ENCODE results near the gene CAPN9.
"Not testable (repeated sequence)": the region's sequence is repeated elsewhere in the genome, so short reads cannot be mapped to it uniquely, and the experiment has no call there.

The CAPN9 gene

DNA sequence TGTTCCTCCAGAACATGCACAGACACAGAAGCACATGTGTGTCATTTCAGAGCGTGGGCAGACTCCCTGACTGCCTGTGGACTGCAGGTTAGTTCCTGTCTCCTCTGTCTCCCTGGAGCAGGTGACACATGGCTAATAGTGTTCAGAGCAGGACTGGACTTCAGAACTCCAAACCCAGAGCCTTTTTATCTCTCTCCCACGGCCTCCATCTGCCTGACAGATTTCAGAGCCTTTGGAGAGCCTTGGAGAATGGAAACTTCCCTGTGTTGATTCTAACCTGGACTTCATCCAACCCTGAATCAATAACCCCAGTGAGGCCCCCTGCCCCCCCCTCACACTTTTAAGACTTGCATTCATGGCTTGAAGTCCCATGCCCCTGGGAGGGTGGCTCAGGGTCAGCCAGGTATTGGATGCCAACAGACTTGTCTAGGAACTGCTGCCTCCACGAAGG, 76.8 kb downstream of the CAPN9 start:
- DNase-seq (ENCODE audit: low read depth) = no peak

DNA sequence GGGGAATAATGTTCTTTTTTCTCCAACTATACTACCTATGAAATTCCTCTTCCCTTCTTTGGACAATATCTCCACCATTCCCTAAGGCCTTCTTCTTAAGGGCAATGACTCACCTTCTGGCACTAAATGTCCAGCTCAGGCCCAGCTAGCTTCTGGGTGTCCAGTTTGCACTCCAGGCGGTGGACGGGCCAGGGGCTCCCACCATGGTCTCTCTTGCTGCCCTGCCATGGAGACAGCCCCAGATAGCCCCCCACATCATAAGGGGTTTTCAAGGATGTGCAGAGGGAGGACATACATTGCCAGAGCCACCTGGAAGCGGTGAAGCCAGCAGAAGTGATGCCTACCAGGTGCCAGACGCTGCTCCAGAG, 77.3 kb downstream of the CAPN9 start:
- no peak for DNase-seq (ENCODE audit: low read depth)

DNA sequence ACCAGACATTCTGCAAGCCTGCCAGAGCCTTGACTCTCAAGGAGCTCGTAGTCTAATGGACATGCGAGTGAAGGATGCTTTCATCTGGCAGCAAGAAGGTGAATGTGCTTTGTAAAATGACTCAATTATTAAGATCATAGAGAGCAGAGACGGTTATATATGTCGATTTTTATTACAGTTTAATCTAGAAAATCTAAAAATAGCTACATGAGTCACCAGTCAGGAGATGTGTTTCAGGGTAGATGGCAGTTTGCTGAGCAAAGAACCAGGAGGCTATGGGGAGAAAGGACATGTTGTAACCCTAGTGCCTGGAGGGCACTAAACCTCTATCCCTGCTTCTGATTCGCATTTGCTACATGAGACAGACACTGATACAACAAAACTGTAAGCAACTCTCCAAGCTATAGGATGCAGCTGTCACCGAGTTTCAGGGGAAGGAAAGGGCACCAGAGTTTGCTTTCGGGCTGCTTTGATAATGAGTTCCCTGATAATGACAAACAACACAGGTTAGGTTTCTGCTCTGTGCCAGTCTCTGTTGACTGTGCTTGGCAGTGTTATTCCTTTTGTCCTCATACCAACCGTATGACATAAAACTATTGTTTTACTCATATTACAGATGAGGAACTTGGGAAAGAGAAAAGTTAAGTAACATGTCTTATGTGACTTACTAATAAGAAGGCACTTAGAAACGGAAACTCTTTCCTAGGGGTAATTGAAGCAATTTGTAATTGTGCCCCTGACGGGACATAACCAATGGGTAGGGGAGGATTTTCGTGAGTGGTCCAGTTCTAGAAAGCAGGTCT, 77.9 kb downstream of the CAPN9 start:
- peak; percentile 81 for DNase-seq (ENCODE audit: low read depth)

GRCh38 chr1:230825761-230826160, 78.6 kb downstream of the CAPN9 start:
- DNase-seq (ENCODE audit: low read depth) = no peak

- DNase-seq (ENCODE audit: low read depth) = no peak
Measured at GRCh38 chr1:230826166-230826875, 79.1 kb downstream of the CAPN9 start.

- DNase-seq (ENCODE audit: low read depth) = peak; percentile 29
Measured at GRCh38 chr1:230827081-230827681, 80.0 kb downstream of the CAPN9 start.

DNA sequence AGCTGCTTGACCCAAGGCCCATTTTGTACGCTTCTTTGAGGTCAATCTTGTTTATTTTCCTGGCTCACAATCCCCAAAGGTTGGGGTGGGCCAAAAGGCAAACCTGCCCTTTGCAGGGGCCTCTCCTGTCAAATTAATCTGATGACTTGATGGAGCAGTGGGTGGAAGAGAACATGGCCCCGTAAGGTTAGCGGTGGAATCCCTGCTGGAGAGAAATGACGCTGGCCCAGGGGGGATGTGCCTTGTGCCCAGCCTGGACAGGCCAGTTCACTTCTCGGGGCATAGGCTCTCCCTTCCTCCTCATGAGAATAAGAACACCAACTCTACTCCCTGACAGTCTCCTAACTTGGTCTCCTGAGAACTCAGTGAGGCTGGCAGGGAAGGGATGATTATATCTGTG, 80.6 kb downstream of the CAPN9 start:
- no peak for DNase-seq (ENCODE audit: low read depth)

GRCh38 chr1:230828421-230828820, 81.2 kb downstream of the CAPN9 start:
- DNase-seq (ENCODE audit: low read depth) = no peak

- no peak for DNase-seq (ENCODE audit: low read depth)
Measured at GRCh38 chr1:230831771-230832170, 84.6 kb downstream of the CAPN9 start.

GRCh38 chr1:230832476-230832875, 85.3 kb downstream of the CAPN9 start:
- DNase-seq (ENCODE audit: low read depth) = no peak

DNA sequence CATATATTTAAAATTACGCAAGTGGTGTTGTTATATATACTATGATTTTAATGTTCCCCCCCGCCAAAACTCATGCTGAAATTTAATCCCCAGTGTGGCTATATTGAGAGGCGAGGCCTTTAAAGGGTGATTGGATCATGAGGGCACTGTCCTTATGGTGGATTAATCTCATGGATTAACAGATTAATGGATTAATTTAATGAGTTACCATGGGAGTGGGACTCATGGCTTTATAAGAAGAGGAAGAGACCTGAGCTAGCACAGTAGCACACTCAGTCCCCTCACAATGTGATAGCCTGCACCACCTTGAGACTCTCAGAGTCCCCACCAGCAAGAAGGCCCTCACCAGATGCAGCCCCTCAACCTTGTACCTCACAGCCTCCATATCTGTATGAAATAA, 86.3 kb downstream of the CAPN9 start:
- DNase-seq (ENCODE audit: low read depth) = no peak

DNA sequence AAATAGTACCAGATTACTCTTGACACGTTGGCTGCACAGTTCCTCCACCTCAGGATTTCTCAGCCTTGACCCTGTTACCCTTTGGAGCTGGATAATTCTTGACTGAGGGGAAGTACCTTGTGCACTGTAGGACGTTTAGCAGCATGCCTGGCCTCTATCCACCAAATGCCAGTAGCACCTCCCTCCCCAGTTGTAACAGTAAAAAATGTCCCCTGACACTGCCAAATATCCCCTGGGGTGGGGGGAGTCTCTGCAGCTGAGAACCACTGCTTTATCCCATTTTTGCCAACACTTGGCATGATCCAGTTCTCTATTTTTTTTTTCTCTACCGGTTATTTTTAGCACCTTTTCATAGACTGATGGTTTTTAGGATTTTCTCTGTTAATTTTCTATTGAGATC, 87.1 kb downstream of the CAPN9 start:
- no peak for DNase-seq (ENCODE audit: low read depth)

- no peak for DNase-seq (ENCODE audit: low read depth)
Measured at GRCh38 chr1:230836347-230836746, 89.2 kb downstream of the CAPN9 start.

DNA sequence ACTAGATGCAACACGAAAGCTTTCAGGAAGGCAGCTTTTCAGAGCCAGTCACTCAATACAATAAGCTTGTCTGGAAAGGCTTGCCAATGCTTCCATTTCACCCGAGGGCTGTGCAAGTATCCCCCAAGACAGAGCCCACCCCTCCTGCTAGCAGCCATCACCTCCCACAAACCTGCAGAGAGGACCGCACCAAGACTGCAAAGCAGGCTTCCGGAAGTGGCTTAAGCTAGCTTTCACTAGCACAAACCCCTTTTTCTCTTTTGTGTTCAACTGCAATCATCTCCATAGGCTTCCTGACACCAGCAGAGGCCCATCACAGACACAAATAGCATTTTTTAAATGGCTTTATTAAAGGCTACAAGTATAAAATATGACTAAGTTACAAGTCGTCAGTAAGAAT, 89.6 kb downstream of the CAPN9 start:
- DNase-seq (ENCODE audit: low read depth) = no peak

DNA sequence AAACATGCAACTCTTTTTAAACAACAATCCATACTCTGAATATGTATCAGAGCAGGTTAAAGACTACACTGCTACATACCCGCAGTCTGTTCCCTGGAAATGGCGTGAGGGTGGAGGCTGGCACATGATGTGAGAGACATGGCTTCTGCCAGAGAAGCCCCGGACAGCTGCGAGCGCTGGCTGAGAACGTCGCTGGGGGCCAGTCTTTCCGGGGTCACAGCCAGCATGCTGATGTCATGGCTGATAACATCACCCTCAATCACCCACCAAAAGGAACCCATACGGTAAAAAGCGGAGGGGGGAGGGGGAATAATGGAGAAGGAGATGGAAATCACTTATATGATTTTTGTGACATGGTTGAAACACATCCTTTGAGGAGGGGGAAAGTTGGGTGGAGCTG, 92.0 kb downstream of the CAPN9 start:
- DNase-seq (ENCODE audit: low read depth) = no peak

GRCh38 chr1:230842801-230843200, 95.6 kb downstream of the CAPN9 start:
- DNase-seq (ENCODE audit: low read depth) = no peak

GRCh38 chr1:230843503-230844309, 96.5 kb downstream of the CAPN9 start:
- DNase-seq (ENCODE audit: low read depth) = no peak

DNA sequence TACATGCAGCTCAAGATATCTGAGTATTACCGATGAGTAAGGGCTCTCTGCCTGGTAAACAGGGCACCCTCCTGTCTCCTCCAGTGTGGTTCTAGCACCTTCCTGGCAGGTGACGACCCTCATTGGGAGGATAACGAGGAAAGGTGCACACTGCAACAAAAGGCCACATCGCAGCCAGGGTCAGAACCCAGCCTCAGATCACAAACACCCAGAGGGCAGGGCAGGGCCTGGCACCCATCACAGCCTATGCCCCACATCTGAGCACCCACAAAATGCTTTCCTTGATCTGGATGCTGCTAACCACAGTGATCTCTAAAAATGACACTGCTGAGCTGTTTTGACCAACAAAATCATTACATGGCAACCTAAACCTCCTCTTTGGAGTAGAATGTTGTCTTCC, 97.4 kb downstream of the CAPN9 start:
- DNase-seq (ENCODE audit: low read depth) = no peak

GRCh38 chr1:230845184-230845583, 98.0 kb downstream of the CAPN9 start:
- not testable (repeated sequence) for DNase-seq (ENCODE audit: low read depth)

- DNase-seq (ENCODE audit: low read depth) = no peak
Measured at GRCh38 chr1:230848235-230848634, 101.0 kb downstream of the CAPN9 start.

DNA sequence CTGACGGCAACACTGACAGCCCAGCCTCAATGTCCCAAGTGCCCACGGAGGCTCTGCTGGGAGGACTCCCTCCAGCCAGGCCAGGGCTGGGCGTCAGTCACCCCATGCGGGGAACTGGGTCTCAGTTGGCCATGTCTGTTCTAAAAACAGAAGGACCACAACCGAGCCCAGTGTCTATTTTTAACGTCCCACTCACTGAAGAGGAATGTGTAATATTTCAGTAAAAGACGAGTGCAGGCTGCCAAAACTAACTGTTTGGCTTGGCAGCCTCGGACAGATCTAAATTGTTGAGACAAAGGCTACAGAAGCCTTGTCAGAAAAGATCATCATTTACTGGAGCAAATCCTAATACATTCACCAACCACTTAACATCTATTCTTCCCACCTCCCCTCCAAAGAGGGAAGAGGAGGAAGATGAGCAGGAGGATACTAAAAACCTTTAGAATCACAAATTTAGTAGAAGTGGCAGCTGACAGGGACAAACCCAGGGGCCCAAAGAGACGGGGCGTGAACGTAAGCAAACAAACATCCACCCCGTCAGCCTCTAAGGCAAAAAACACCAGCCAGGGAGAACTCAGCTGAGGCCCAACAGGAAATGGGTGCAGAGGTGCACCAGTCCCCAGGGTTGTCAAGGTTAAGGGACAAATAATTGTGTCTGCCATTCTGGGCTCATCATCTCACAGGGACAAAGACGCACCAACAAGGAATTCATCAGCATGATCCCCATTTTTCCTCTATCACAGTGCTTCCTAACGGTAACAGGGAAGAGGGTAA, 102.5 kb downstream of the CAPN9 start:
- DNase-seq (ENCODE audit: low read depth) = peak; percentile 94

DNA sequence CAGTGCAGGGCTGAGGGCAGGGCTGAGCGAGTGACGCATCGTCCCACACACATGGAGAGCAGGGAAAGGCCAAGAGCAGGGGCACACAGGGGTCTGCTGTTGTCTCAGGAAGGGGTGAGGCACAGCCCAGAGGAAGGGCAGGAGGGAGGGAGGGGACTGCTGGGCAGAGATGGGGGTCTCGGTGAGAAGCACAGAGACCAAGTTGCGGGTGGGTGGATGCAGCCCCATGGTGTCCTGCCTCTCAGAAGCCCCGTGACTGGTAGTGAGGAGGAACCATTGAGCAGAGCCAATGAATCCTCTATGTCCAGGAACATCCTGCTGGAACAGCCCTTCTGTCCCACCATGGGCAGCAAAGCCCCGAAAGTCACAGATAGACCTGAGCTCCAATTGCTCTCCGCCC, 103.4 kb downstream of the CAPN9 start:
- DNase-seq (ENCODE audit: low read depth) = no peak

All from iris pigment epithelial cell (primary cell).